Measurements from ENCODE around the gene ANKRD61.
"Not testable (repeated sequence)": the region's sequence is repeated elsewhere in the genome, so short reads cannot be mapped to it uniquely, and the experiment has no call there.

The ANKRD61 gene

DNA sequence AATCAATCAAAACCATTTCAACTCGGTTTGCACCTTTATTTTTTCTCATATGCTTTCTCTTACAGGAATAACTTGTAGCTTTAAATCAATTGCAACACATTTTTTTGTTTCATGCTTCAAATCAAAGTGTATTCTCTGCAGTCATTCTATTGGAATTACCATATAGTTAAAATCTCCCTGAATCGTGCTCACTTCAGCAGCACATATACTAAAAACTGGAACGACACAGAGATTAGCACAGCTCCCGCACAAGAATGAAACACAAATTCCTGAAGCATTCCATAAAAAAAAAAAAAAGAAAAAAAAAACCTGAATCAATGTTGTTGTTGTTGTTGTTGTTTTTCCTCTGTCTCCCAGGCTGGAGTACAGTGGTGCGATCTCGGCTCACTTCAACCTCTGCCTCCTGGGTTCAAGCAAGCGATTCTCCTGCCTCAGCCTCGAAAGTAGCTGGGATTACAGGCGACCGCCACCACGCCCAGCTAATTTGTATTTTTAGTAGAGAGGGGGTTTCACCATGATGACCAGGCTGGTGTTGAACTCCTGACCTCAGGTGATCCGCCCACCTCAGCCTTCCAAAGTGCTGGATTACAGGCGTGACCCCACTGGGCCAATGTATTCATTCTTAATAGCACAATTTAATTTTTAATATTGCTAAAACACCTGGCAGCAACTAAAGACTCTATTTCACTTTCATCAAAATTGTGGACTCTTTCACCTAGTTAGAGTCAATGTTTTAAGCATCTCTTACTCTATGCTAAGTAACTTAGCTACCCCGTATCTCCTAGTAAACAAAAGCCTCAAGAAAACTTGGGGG, 26.3 kb downstream of the ANKRD61 start:
- no peak for DNase-seq (ENCODE audit: low spot score)
- CTCF ChIA-PET = interaction anchor here (0.7 to 1.5 kb wide), 3 partner anchors 30 to 189 kb away, joined by 4 read pairs; no protein-coding TSS in a partner anchor
- POLR2A ChIA-PET (ENCODE audit: low non-redundant PET) = no interaction called here
- TF ChIP-seq, protein P1, sequence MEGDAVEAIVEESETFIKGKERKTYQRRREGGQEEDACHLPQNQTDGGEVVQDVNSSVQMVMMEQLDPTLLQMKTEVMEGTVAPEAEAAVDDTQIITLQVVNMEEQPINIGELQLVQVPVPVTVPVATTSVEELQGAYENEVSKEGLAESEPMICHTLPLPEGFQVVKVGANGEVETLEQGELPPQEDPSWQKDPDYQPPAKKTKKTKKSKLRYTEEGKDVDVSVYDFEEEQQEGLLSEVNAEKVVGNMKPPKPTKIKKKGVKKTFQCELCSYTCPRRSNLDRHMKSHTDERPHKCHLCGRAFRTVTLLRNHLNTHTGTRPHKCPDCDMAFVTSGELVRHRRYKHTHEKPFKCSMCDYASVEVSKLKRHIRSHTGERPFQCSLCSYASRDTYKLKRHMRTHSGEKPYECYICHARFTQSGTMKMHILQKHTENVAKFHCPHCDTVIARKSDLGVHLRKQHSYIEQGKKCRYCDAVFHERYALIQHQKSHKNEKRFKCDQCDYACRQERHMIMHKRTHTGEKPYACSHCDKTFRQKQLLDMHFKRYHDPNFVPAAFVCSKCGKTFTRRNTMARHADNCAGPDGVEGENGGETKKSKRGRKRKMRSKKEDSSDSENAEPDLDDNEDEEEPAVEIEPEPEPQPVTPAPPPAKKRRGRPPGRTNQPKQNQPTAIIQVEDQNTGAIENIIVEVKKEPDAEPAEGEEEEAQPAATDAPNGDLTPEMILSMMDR (conservative IDR thresholded peaks at IDR 0.05; ENCODE audit: low read depth) = no peak
- H3K27ac ChIP-seq = peak overlapping the region; percentile 90

DNA sequence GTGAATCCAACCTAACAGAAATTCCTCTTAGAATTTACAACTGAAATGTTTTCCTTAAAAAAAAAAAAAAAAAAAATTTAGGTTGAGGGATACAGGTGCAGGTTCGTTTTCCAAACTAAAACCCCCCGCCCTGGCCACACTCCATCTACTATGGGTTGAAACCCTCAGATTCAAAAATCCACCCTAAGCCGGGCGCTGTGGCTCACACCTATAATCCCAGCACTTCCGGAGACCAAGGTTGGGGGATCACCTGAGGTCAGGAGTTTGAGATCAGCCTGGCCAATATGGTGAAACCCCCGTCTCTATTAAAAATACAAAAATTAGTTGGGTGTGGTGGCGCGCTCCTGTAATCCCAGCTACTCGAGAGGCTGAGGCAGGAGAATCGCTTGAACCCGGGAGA, 28.8 kb downstream of the ANKRD61 start:
- CTCF ChIA-PET = interaction anchor here (0.6 to 0.7 kb wide), 2 partner anchors 63 to 338 kb away, joined by 3 read pairs; no protein-coding TSS in a partner anchor
- peak overlapping the region; percentile 90; the same call in 1 of the 2 replicates for H3K27ac ChIP-seq
- POLR2A ChIA-PET (ENCODE audit: low non-redundant PET) = not testable (repeated sequence)

DNA sequence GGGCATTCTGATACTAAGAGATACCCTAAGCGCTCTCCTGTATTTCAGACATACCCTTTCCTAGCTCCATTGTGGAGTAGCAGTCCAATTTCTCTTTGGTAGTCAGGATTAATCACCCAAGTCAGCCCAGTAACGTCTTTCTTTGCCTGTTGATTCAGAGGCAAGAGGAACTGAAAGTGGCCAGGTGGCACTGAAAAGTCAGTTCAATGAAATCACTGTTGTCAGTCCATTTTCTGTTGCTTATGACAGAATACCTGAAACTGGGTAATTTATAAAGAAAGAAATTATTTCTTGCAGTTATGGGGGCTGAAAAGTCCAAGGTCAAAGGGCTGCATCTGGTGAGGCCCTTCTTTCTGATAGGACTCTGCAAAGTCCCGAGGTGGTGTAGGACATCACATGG, 40.2 kb downstream of the ANKRD61 start:
- POLR2A ChIA-PET (ENCODE audit: low non-redundant PET) = no interaction called here
- TF ChIP-seq, protein P1 (conservative IDR thresholded peaks at IDR 0.05; ENCODE audit: low read depth) = no peak
- H3K27ac ChIP-seq = no peak overlapping the region
- CTCF ChIA-PET = interaction anchor here (0.5 to 0.6 kb wide), 2 partner anchors 256 to 800 kb away, joined by 3 to 6 read pairs; no protein-coding TSS in a partner anchor
- DNase-seq (ENCODE audit: low spot score) = no peak

More for the DNA sequence above, 28.8 kb downstream of the ANKRD61 start:
- not testable (repeated sequence) for DNase-seq (ENCODE audit: low spot score)

DNA sequence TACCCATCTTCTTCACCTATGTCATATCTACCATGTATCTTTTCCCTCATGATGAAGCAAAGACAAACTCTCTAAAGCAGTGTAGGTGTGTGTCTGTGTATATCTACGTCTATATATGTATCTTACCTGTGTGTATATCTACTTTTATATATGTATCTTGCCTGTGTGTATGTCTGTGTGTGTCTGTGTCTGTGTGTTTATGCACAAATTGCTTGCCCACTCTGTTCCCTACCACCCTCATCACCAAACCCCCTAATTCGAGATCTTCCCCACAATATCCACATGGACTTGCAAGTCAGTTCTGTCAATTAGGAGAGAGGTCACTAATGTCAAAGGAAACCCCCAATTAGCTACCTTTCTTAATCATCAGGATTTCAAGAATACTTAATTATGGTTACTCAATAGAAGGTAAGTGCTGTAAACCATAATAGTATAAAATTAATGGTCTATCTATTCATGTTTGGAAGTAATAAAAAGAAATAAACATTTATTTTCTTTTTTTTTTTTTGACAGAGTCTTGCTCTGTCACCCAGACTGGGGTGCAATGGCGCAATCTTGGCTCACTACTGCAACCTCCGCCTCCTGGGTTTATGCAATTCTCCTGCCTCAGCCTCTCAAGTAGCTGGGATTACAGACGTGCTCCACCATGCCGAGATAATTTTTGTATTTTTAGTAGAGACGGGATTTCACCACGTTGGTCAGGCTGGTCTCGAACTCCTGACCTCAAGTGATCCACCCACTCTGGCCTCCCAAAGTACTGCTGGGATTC, 43.6 kb downstream of the ANKRD61 start:
- peak overlapping the region; percentile 8; the same call in 1 of the 2 replicates for H3K27ac ChIP-seq
- no peak for DNase-seq (ENCODE audit: low spot score)
- CTCF ChIA-PET = no interaction called here
- TF ChIP-seq, protein P1 (conservative IDR thresholded peaks at IDR 0.05; ENCODE audit: low read depth) = no peak
- POLR2A ChIA-PET (ENCODE audit: low non-redundant PET) = no interaction called here

DNA sequence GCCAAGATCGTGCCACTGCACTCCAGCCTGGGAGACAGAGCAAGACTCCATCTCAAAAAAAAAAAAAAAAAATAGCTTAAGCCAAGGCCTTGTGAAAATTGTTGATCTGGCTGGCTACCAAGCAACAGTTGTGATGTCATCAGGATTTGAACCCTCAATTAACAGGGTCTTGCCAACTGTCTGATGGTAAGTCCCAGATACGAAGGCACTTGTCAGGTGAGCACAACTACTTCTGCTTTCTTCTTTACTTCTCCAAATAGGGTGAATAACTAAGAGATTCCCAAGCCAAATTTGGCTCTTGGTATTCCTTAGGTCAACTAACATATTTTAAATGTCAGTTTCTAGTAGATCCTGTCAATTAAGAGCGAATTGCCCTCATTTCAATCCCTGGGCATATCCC, 47.4 kb downstream of the ANKRD61 start:
- H3K27ac ChIP-seq = peak overlapping the region; percentile 93
- no peak for DNase-seq (ENCODE audit: low spot score)
- ChIA-PET CTCF (no interaction called here), POLR2A (ENCODE audit: low non-redundant PET) (no interaction called here)
- TF ChIP-seq, protein P1 (conservative IDR thresholded peaks at IDR 0.05; ENCODE audit: low read depth) = no peak

DNA sequence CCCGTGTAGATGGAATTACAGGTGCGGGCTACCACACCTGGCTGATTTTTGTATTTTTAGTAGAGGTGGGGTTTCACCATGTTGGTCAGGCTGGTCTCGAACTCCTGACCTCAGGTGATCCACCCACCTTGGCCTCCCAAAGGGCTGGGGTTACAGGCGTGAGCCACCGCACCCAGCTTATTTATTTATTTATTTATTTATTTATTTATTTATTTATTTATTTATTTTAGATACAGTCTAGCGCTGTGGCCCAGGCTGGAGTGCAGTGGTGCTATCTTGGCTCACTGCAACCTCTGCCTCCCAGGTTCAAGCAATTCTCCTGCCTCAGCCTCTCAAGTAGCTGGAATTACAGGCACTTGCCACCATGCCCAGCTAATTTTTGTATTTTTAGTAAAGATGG, 51.9 kb downstream of the ANKRD61 start:
- DNase-seq (ENCODE audit: low spot score); POLR2A ChIA-PET (ENCODE audit: low non-redundant PET); H3K27ac ChIP-seq: not testable (repeated sequence)
- CTCF ChIA-PET = interaction anchor here (0.6 kb wide), 1 partner anchor 36 kb away, joined by 3 read pairs; no protein-coding TSS in a partner anchor

Measured in RWPE1 (cell line).